ENCODE measurements around the gene ADAMTS9.

DNA sequence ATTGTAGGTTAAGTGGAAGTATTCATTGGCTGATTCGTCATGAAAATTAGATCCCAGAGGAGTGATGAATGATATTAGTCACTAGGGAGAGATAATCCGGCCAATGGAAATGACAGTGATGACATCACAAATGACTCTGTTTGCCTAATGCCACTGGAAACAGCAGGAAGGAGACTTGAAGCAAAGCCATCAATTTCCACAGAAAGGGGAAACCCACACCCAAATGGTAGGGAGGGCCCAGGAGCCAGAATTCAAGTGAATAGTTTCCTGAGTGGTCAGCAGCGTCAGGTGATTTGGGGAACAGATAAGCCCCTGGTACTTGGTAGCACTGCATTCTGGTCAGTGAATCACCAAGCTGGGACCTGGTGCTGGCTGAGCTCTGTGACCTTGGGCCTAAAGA lies 3.3 kb upstream of the ADAMTS9 start:
- TF ChIP-seq, protein P1, sequence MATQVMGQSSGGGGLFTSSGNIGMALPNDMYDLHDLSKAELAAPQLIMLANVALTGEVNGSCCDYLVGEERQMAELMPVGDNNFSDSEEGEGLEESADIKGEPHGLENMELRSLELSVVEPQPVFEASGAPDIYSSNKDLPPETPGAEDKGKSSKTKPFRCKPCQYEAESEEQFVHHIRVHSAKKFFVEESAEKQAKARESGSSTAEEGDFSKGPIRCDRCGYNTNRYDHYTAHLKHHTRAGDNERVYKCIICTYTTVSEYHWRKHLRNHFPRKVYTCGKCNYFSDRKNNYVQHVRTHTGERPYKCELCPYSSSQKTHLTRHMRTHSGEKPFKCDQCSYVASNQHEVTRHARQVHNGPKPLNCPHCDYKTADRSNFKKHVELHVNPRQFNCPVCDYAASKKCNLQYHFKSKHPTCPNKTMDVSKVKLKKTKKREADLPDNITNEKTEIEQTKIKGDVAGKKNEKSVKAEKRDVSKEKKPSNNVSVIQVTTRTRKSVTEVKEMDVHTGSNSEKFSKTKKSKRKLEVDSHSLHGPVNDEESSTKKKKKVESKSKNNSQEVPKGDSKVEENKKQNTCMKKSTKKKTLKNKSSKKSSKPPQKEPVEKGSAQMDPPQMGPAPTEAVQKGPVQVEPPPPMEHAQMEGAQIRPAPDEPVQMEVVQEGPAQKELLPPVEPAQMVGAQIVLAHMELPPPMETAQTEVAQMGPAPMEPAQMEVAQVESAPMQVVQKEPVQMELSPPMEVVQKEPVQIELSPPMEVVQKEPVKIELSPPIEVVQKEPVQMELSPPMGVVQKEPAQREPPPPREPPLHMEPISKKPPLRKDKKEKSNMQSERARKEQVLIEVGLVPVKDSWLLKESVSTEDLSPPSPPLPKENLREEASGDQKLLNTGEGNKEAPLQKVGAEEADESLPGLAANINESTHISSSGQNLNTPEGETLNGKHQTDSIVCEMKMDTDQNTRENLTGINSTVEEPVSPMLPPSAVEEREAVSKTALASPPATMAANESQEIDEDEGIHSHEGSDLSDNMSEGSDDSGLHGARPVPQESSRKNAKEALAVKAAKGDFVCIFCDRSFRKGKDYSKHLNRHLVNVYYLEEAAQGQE (IDR thresholded peaks at IDR 0.05; ENCODE audit: borderline replicate concordance): no peak
- TF ChIP-seq, protein P2, sequence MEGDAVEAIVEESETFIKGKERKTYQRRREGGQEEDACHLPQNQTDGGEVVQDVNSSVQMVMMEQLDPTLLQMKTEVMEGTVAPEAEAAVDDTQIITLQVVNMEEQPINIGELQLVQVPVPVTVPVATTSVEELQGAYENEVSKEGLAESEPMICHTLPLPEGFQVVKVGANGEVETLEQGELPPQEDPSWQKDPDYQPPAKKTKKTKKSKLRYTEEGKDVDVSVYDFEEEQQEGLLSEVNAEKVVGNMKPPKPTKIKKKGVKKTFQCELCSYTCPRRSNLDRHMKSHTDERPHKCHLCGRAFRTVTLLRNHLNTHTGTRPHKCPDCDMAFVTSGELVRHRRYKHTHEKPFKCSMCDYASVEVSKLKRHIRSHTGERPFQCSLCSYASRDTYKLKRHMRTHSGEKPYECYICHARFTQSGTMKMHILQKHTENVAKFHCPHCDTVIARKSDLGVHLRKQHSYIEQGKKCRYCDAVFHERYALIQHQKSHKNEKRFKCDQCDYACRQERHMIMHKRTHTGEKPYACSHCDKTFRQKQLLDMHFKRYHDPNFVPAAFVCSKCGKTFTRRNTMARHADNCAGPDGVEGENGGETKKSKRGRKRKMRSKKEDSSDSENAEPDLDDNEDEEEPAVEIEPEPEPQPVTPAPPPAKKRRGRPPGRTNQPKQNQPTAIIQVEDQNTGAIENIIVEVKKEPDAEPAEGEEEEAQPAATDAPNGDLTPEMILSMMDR (IDR thresholded peaks at IDR 0.05; ENCODE audit: poor library complexity, severe bottlenecking): no peak
- TF ChIP-seq POLR2AphosphoS5 (IDR thresholded peaks at IDR 0.05) (no peak), EZH2 (IDR thresholded peaks at IDR 0.05; ENCODE audit: borderline replicate concordance, insufficient read depth, low read length, poor library complexity, severe bottlenecking) (no peak), TAF1 (IDR thresholded peaks at IDR 0.05; ENCODE audit: low read depth) (no peak), RAD21 (conservative IDR thresholded peaks at IDR 0.05) (no peak), EP300 (conservative IDR thresholded peaks at IDR 0.05; ENCODE audit: poor library complexity, severe bottlenecking) (no peak), MXI1 (conservative IDR thresholded peaks at IDR 0.05; ENCODE audit: poor library complexity, severe bottlenecking) (no peak), SMC3 (conservative IDR thresholded peaks at IDR 0.05; ENCODE audit: poor library complexity) (no peak)
